ENCODE measurements around the gene ZG16B.

DNA sequence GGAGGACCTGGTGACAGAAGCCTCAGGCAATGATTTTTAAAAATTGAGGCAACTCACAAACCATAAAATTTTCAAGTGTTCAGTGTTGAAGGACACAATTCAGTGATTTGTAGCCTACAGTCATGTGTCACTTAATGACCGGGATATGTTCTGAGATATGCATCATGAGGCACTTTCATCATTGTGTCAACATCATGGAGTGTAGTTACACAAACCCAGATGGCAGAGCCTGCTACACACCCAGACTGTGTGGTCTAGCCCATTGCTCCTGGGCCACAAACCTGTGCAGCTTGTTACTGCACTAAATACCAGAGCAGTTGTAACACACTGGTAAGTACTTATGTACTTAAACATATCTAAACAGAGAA lies 30.3 kb upstream of the ZG16B start:
- TF ChIP-seq, protein P1, sequence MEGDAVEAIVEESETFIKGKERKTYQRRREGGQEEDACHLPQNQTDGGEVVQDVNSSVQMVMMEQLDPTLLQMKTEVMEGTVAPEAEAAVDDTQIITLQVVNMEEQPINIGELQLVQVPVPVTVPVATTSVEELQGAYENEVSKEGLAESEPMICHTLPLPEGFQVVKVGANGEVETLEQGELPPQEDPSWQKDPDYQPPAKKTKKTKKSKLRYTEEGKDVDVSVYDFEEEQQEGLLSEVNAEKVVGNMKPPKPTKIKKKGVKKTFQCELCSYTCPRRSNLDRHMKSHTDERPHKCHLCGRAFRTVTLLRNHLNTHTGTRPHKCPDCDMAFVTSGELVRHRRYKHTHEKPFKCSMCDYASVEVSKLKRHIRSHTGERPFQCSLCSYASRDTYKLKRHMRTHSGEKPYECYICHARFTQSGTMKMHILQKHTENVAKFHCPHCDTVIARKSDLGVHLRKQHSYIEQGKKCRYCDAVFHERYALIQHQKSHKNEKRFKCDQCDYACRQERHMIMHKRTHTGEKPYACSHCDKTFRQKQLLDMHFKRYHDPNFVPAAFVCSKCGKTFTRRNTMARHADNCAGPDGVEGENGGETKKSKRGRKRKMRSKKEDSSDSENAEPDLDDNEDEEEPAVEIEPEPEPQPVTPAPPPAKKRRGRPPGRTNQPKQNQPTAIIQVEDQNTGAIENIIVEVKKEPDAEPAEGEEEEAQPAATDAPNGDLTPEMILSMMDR (conservative IDR thresholded peaks at IDR 0.05; ENCODE audit: low read depth, low read length): no peak
- no peak for TF ChIP-seq EZH2 (IDR thresholded peaks at IDR 0.05; ENCODE audit: borderline replicate concordance, low read depth, low read length, poor library complexity, severe bottlenecking)
